ENCODE results near the gene RFT1.
A peak's percentile ranks its signal among the peaks of the same experiment; 100 is the strongest.
"Not testable (repeated sequence)": the region's sequence is repeated elsewhere in the genome, so short reads cannot be mapped to it uniquely, and the experiment has no call there.

RFT1 gene

GRCh38 chr3:53069422-53070068 lies 60.7 kb downstream of the RFT1 start:
- DNase-seq (ENCODE audit: low read depth): no peak

GRCh38 chr3:53068176-53068575 lies 62.1 kb downstream of the RFT1 start:
- DNase-seq (ENCODE audit: low read depth): no peak

GRCh38 chr3:53067567-53067966 lies 62.7 kb downstream of the RFT1 start:
- DNase-seq (ENCODE audit: low read depth): no peak

GRCh38 chr3:53065841-53066480 lies 64.3 kb downstream of the RFT1 start:
- DNase-seq (ENCODE audit: low read depth): no peak

GRCh38 chr3:53062905-53063304 lies 67.3 kb downstream of the RFT1 start:
- DNase-seq (ENCODE audit: low read depth): no peak

- DNase-seq (ENCODE audit: low read depth): no peak
Observed at GRCh38 chr3:53056442-53056841, 73.8 kb downstream of the RFT1 start.

- DNase-seq (ENCODE audit: low read depth): not testable (repeated sequence)
Observed at GRCh38 chr3:53054233-53054632, 76.0 kb downstream of the RFT1 start.

GRCh38 chr3:53051929-53052328 lies 78.3 kb downstream of the RFT1 start:
- no peak for DNase-seq (ENCODE audit: low read depth)

- DNase-seq (ENCODE audit: low read depth): no peak
Observed at GRCh38 chr3:53049987-53050386, 80.2 kb downstream of the RFT1 start.

GRCh38 chr3:53046171-53047170 lies 83.8 kb downstream of the RFT1 start:
- peak; percentile 32 for DNase-seq (ENCODE audit: low read depth)

GRCh38 chr3:53045518-53046170 lies 84.6 kb downstream of the RFT1 start, which contains the start of gene SFMBT1:
SFMBT1 (minus strand) TSS chr3:53046073; CDS start chr3:52969128, 76,945 bp downstream.
- DNase-seq (ENCODE audit: low read depth): peak; percentile 60

- peak; percentile 35 for DNase-seq (ENCODE audit: low read depth)
Observed at GRCh38 chr3:53044711-53045517, 85.3 kb downstream of the RFT1 start.

GRCh38 chr3:53044371-53044710 lies 85.9 kb downstream of the RFT1 start:
- DNase-seq (ENCODE audit: low read depth): no peak

- no peak for DNase-seq (ENCODE audit: low read depth)
Observed at GRCh38 chr3:53043738-53044137, 86.5 kb downstream of the RFT1 start.

GRCh38 chr3:53042651-53043050 lies 87.6 kb downstream of the RFT1 start:
- DNase-seq (ENCODE audit: low read depth): no peak

- no peak for DNase-seq (ENCODE audit: low read depth)
Observed at GRCh38 chr3:53040351-53040820, 89.8 kb downstream of the RFT1 start.

- no peak for DNase-seq (ENCODE audit: low read depth)
Observed at GRCh38 chr3:53039376-53039752, 90.9 kb downstream of the RFT1 start.

GRCh38 chr3:53038679-53039375 lies 91.4 kb downstream of the RFT1 start:
- no peak for DNase-seq (ENCODE audit: low read depth)
